Measurements from ENCODE around the gene TCERG1L.

DNA sequence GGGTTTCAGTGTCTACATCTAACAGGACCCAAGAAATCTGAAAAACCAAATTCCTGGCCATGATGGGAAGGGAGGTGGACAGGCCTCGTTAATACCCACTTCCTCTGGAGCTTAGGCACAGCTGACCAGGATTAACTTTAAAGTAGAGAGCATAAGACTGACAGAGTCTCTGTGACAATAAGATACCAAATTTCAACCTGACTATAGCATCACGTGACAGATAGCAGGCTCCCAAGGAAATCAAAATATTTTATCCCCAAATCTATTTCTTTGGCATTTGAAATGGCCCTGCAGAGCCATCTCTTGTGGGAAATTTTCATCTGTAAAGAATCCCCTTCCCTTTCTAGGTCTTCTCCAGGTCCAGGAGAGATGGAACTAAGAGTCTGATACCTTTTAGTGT is 258.3 kb downstream of the TCERG1L start:
- TF ChIP-seq TEAD4 (IDR thresholded peaks at IDR 0.05) (no peak), CEBPB (IDR thresholded peaks at IDR 0.05) (no peak), EP300 (IDR thresholded peaks at IDR 0.05; ENCODE audit: borderline replicate concordance) (no peak), TAF1 (IDR thresholded peaks at IDR 0.05; ENCODE audit: low read depth) (no peak), FOXM1 (IDR thresholded peaks at IDR 0.05; ENCODE audit: borderline replicate concordance, low read depth) (no peak), RAD21 (IDR thresholded peaks at IDR 0.05; ENCODE audit: low read depth) (no peak), EGR1 (IDR thresholded peaks at IDR 0.05) (no peak)
